HG03039 (cell line): ENCODE measurements around the gene CXCL10.

ENCODE experiments used
- ATAC-seq: cut with Tn5 transposase; IDR thresholded peaks from one replicate; pipeline ENCODE4 v1.9.1; 2021; ENCODE audit warnings: mild to moderate bottlenecking, moderate library complexity; ENCODE audit not compliant: unreplicated experiment

Gene CXCL10

DNA sequence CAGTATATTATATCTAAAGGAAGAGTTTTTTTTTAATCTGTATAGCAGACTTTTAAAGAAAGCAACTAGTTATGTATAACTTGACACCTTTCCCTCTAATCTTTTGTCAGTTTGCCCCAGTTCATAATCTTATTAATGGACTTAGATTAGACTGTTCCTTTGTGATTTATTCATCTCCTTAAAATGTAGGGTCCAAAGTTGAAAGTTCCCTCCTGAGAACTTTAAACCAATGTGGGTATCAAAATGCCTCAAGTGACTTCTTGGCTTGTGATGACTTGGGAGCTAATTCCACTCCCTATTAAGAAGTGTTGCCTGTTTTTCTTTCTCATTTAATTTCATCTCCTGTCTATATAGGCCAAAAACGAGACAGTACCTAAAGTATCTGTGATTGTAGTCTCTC, 26.2 kb downstream of the CXCL10 start:
- ATAC-seq, result no peak

- no peak for ATAC-seq
Measured at GRCh38 chr4:75995727-75996126, 27.6 kb downstream of the CXCL10 start.

- ATAC-seq, result no peak
Measured at GRCh38 chr4:75992462-75992861, 30.8 kb downstream of the CXCL10 start.

- no peak for ATAC-seq
Measured at GRCh38 chr4:75989846-75990528, 33.3 kb downstream of the CXCL10 start.

DNA sequence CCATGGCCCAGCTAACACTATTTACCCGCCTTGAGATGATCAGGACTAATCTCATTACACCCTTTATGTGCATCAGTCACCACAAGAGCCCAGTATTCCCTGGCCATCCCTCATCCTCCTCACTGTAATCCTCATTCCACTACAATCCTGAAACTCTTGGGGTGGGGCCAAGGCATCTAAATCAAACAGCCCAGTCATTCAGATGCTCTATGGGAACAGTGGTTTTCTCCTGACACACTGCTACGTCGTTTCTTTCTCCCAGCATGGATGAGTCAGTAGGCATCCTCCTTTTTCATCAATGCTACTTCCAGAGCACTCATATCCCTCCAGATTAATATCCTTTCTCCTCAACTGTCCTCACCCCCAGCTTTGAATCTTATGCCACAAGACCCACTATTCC, 38.2 kb downstream of the CXCL10 start:
- ATAC-seq, result no peak

DNA sequence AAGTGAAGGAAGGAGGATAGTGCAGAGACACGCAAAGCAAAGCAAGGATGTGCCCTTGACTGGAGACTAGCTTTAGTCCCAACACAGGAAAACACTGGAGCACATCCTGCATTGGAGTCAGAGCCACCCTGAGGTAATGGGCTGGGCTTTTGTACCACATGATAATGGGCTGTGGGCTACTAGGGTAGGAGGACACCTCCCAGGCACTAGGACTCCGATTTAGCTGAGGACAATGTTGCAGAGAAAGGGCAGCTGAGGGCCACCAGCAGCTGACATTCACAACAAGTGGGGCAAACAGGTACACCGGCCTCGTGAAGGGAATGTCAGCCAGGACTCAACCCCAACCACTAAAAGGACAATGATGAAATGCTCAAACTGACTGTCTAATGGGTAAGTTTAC, 42.7 kb downstream of the CXCL10 start:
- ATAC-seq, result no peak

DNA sequence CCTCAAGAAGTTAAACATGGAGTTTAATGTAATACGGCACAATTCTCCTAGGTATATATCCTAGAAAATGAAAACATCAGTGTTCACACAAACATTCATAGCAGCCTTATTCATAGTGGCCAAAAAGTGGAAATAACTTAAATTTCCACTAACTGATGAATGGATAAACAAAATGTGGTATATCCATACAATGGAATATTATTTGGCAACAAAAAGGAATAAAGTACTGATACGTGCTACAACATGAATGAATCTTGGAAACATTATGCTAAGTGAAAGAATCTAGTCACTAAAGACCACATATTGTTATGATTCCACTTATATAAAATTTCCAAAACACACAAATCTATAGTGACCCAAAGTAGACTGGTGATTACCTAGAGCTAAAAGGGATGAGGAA, 47.1 kb downstream of the CXCL10 start:
- ATAC-seq, result no peak

DNA sequence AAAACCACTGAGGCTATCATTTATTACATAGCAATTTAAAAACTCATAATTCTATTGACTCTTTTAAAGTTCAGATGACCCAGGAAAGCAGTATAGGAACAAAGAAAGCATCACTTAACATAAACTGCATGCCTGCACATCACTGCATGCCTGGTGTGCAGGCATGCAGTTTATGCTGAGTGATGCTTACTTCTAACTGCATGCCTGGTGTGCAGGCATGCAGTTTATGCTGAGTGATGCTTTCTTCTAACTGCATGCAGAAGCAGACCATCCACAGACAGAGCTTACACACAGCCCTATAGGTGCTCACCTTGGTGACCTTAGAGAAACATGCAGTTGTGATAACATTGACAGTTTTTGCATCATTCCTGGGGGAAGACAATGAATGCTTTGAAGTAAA, 49.5 kb downstream of the CXCL10 start:
- ATAC-seq, result no peak
